Motor neuron (in vitro differentiated cells): ENCODE results near the gene PPP1R9B. TPM values are rescaled to one million over a fixed set of nuclear protein-coding genes. Genes with fewer than 3 reads are reported as not detected.

Source experiments
- ATAC-seq, 8 experiments: fragments of 200-7000 bp; cut with Tn5 transposase; replicated peaks in 6 of 8; 2 replicates each; pipeline ENCODE4 v1.8.0; 2021; ENCODE audit warnings: mild to moderate bottlenecking in 8 of 8, moderate library complexity in 8 of 8
- H3K27ac ChIP-seq, 2 donors: fragments of 250-450 bp; sonication (Bioruptor Pico); 2 replicates each; pipeline ENCODE4 v1.9.0; 2021; ENCODE audit warnings: antibody characterized with exemption in 2 of 2, mild to moderate bottlenecking in 2 of 2, moderate library complexity in 1 of 2
- H3K4me1 ChIP-seq, 2 donors: fragments of 250-450 bp; sonication (Bioruptor Pico); replicated peaks in 1 of 2; 2 replicates each; pipeline ENCODE4 v1.6.1; 2021; ENCODE audit warnings: antibody characterized with exemption in 2 of 2, mild to moderate bottlenecking in 2 of 2, moderate library complexity in 1 of 2
- H3K4me3 ChIP-seq, 5 donors: fragments of 250-450 bp; sonication (Bioruptor Pico); 2 replicates each; pipeline ENCODE4 v1.9.0; 2021; ENCODE audit warnings: antibody characterized with exemption in 5 of 5, mild to moderate bottlenecking in 5 of 5, moderate library complexity in 4 of 5
- WGBS, 10 experiments: fragments of 450-650 bp; shearing (Covaris generic); methylation state at CpG; one replicate each; pipeline ENCODE4 v1.0.0; 2022; 5-methylcytosine and 5-hydroxymethylcytosine counted together
- in situ Hi-C, 9 experiments: fragments of 400-800 bp; cut with MboI; loops; one replicate each; pipeline ENCODE4 v1.15.0; 2021; ENCODE audit warnings: low sequenced_read_pairs in 9 of 9, low pct_unique_long_range_greater_than_20kb in 2 of 9; ENCODE audit not compliant: unreplicated experiment in 9 of 9
- total RNA-seq, 8 experiments: library from RNA; unstranded; fragments of 300-600 nt; gene quantifications; 2 replicates each; pipeline versions ENCODE4 v1.2.3 to v1.2.4, GENCODE V29; 2022

Gene PPP1R9B
- total RNA-seq, 8 experiments from 2014 or later, result 19.7 to 43.3 (median 29.6) TPM

GRCh38 chr17:50139185-50139783 is 11.2 kb downstream of the PPP1R9B start:
- peak overlapping the region in 1 of 2 donors; percentile 61 for H3K27ac ChIP-seq
- H3K4me3 ChIP-seq, result no peak overlapping the region
- H3K4me1 ChIP-seq, result peaks cover 10 to 15% of the 10 kb centered on the region in 2 donors
- ATAC-seq, result no peak
- WGBS, 10 experiments, result 80 to 100% (median 96%) methylated on average over 1 to 7 of the region's 15 CpGs; no CpG with 5 or more reads in 4 of the 10 experiments
- in situ Hi-C loops, result no loop called here

- no peak overlapping the region for H3K27ac ChIP-seq
- WGBS, 10 experiments, result 50 to 100% (median 96%) methylated on average over 1 to 4 of the region's 4 CpGs; no CpG with 5 or more reads in 6 of the 10 experiments
Observed at GRCh38 chr17:50137042-50137441, 13.4 kb downstream of the PPP1R9B start.

DNA sequence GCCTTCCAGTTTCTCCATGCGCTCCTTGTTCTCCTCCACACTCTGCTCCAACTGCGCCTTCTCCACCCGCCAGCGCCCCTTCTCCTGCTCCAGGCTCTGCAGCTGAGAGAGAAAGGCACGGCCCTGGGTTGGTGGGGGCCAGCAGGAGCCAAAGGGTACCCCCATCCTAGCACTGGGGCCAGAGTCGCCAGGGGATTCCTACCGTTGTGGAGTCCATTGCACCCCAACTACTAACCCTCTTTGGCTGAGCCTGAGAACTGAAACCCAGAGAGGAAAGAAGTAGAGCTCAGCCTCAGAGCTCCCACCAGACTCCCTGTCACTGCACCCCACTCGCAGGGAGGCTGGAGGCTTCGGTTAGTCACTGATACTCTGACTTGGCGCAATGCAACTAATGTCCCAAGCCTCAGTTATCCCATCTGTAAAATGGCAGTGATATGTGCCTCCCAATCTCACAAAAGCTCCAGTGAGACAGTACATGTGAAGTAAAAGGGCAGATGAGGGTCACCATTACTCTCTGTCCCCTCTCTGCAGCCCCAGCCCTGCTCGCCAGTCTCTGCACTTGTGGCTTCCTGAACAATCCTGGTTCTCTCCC is 14.3 kb downstream of the PPP1R9B start:
- 78 to 100% (median 91%) methylated on average over 1 to 4 of the region's 11 CpGs; no CpG with 5 or more reads in 4 of the 10 experiments for WGBS, 10 experiments
- in situ Hi-C loops, result no loop called here
- Histone ChIP-seq H3K4me3 (no peak overlapping the region), H3K27ac (no peak overlapping the region), H3K4me1 (peaks cover 22 to 30% of the 10 kb centered on the region in 2 donors)
- no peak for ATAC-seq

More at GRCh38 chr17:50137042-50137441, 13.4 kb downstream of the PPP1R9B start:
- ATAC-seq, result no peak
- in situ Hi-C loops, result no loop called here
- no peak overlapping the region for H3K4me3 ChIP-seq
- H3K4me1 ChIP-seq, result peaks cover 22 to 30% of the 10 kb centered on the region in 2 donors

- H3K4me1 ChIP-seq, result peaks cover 28 to 34% of the 10 kb centered on the region in 2 donors
Observed at GRCh38 chr17:50135316-50136095, 15.0 kb downstream of the PPP1R9B start.

DNA sequence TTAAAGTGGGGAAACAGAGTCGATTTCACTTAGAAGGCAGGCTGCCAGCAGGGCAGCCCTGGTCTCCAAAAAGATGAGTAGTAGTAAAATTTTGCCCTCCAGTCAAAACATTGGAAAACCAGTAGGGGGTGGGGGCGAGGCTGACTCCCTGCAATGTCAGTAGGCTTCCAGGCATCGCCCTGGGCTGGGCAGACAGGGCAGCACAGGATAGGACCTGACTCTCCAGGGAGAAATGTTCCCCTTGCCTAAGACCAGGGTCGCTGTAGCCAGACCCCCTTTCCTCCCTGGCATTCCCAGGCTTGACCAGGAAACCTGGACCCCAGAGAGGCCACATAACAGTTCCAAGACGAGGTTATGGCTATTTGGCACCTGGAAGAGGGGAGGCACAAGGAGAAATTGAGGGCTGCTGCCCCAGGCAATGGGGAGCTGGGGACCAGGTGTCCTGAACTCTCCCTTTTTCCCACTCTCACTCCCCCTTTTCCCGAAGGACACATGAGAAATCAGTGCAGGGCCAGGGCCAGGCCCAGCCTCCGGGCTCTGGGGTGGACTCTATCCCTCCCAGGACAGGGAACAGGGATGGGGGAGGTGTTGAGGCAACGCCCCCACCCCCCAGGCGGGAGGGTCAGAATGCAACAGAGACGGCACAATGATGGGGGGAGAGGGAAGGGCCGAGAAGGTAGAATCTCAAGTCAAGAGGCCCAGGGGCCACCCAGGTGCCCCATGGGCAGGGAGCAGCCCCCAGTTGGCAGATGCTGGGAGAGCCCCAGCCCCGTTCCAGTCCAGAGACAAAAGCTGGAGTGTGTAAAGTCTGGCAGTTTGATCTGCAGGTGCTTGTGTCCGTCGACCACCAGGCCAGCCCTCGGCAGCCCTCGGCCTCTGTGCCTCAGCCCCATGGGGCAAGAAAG is 16.0 kb downstream of the PPP1R9B start:
- Histone ChIP-seq H3K27ac (no peak overlapping the region), H3K4me1 (peaks cover 25 to 28% of the 10 kb centered on the region in 2 donors), H3K4me3 (no peak overlapping the region)
- in situ Hi-C loops, result no loop called here
- ATAC-seq, result peak in 3 of 8 experiments; percentile 9 to 32 (median 10)
- 0 to 100% (median 62%) methylated on average over 1 to 3 of the region's 16 CpGs; no CpG with 5 or more reads in 4 of the 10 experiments for WGBS, 10 experiments

More at GRCh38 chr17:50135316-50136095, 15.0 kb downstream of the PPP1R9B start:
- Histone ChIP-seq H3K4me3 (no peak overlapping the region), H3K27ac (no peak overlapping the region)
- no peak for ATAC-seq
- in situ Hi-C loops, result no loop called here
- WGBS, 10 experiments, result 60 to 100% (median 89%) methylated on average over 1 to 5 of the region's 16 CpGs; no CpG with 5 or more reads in 6 of the 10 experiments

- Histone ChIP-seq H3K4me3 (no peak overlapping the region), H3K4me1 (peaks cover 25 to 30% of the 10 kb centered on the region in 2 donors), H3K27ac (peak overlapping the region in 1 of 2 donors; percentile 49)
- in situ Hi-C loops, result no loop called here
- 20 to 40% methylated on average over 1 to 2 of the region's 16 CpGs; no CpG with 5 or more reads in 8 of the 10 experiments for WGBS, 10 experiments
- peak in 3 of 8 experiments; percentile 4 to 9 (median 7) for ATAC-seq
Observed at GRCh38 chr17:50133769-50134099, 16.7 kb downstream of the PPP1R9B start.

DNA sequence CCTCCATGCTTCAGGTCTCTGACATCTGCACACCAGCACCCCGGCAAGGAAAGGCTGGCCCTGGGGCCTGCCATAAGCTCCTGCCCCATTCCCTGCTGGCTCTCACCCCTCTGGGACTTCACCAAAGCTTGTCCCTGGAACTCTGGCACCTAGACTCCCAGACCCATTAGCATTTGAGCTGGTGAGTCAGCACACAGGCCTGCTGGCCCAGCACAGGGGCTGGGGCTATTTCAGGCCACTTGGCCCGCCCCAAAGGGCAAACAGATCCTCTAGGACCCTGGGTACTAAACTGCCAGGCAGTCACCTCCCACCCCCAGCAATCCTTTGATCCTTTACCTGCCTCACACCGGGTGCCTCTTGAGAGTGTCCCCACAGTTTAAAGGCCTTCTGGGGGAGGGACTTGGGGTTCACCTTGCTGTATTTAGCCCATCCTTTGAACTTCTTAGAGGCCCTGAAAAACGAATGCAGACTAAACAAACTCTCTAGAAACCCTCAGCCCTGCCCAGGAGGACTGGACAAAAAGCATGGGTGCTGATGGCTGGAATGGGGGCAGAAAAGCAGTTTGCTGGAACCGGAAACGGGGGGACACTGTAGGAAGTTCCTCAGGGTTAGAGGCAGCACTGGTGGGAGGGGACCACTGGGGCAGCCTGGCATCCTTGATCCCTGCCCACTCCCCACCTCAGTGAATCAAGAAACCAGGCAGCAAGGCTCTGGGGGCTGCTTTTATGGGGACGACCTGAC is 17.3 kb downstream of the PPP1R9B start:
- peak in 3 of 8 experiments; percentile 34 to 53 (median 37) for ATAC-seq
- H3K4me3 ChIP-seq, result no peak overlapping the region
- WGBS, 10 experiments, result 0 to 60% (median 30%) methylated on average over 1 to 4 of the region's 7 CpGs; no CpG with 5 or more reads in 6 of the 10 experiments
- in situ Hi-C loops, result no loop called here
- peak overlapping the region in 1 of 2 donors; percentile 49 for H3K27ac ChIP-seq
- peaks cover 29 to 34% of the 10 kb centered on the region in 2 donors for H3K4me1 ChIP-seq

DNA sequence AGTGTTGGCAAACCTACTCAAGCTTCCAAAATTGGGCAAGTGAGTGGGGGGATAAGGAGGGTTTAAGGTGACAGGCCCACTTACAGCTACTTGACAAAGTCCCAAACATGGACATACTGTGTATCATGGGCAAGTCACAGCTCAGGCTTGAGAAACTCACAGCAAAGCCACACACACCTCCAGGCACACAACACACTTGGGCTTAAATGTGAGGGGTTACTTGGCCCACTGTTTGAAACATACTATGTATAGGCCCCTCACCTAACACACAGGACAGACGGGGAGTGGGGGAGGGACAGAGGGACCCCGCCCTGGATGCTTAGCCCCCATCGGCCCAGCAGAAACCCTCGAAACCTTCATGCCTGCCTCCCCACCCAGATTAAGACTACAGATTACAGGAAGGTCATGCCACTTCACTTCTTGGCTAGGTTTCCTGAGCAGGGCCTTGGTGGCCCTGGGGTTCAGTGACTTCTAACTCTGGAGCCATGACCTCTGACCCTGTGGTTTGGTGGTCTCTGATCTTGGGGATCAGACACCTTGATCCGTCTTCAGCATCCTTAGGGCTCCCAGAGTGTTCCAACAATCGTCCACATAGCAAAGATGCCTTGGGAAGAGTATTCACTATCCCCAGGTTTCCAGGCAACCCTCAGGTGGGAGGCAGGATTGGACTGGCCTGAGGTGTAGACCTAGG is 18.2 kb downstream of the PPP1R9B start:
- Histone ChIP-seq H3K4me1 (peaks cover 34% of the 10 kb centered on the region in 2 donors), H3K27ac (no peak overlapping the region), H3K4me3 (no peak overlapping the region)
- 80 to 100% methylated on average over 1 to 3 of the region's 6 CpGs; no CpG with 5 or more reads in 8 of the 10 experiments for WGBS, 10 experiments
- ATAC-seq, result no peak
- in situ Hi-C loops, result no loop called here

DNA sequence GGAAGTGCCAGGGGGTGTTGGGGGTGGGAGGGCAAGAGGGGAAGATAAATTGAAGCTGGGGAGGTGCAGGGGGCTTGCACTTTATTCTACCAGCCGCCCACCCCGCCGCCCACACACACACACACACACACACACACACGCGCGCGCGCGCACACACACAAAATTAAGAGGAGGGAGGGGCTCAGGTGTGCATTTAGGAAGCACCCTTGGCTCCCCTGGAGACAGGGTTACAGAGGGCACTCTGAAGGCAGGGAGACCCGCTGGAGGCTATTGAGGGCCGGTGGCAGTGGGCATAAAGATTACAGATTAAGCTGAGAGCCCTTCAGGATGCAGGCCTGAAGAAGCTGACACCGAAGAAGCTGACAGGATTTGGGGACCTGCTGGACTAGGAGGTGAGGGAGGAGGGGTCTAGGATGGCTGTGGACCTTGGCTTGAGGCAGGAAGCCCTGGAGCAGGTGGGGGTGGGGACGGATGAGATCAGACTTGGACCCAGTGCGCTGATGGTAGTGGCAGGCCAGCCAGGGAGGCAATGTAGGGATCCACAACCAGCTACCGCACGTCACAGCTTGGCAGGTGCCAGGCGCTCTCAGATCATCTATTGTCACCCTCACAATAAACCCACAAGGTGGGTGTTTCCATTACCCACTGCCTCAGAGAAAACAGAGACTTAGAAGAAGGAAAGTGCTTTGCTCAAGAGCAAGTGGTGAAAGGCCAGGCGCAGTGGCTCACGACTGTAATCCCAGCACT is 19.7 kb downstream of the PPP1R9B start:
- WGBS, 10 experiments, result 40 to 100% (median 80%) methylated on average over 1 to 4 of the region's 19 CpGs; no CpG with 5 or more reads in 4 of the 10 experiments
- in situ Hi-C loops, result no loop called here
- peak in 1 of 8 experiments; percentile 2 for ATAC-seq
- peaks cover 34% of the 10 kb centered on the region in 2 donors for H3K4me1 ChIP-seq
- H3K4me3 ChIP-seq, result peak overlapping the region; percentile 42 to 67 (median 61)
- H3K27ac ChIP-seq, result peak overlapping the region; percentile 92 to 97

- in situ Hi-C loops, result no loop called here
- peak; percentile 38 to 80 (median 76) for ATAC-seq
- Histone ChIP-seq H3K4me3 (peak within 1 kb of the TSS; percentile 42 to 67 (median 61)), H3K4me1 (peaks cover 34% of the 10 kb centered on the region in 2 donors), H3K27ac (peak within 1 kb of the TSS; percentile 92 to 97)
- 4 to 18% methylated on average over 5 to 19 of the region's 84 CpGs; no CpG with 5 or more reads in 8 of the 10 experiments for WGBS, 10 experiments
Observed at GRCh38 chr17:50129728-50130558, 20.5 kb downstream of the PPP1R9B start, which contains the start of gene SAMD14. SAMD14 (minus strand) TSS chr17:50130160; CDS start chr17:50124959, 5,201 bp downstream.
